Natural killer cell (primary cell): ENCODE measurements around the gene POPDC2. TPM values are rescaled to one million over a fixed set of nuclear protein-coding genes. Genes with fewer than 3 reads are reported as not detected.
"Not testable (repeated sequence)": the region's sequence is repeated elsewhere in the genome, so short reads cannot be mapped to it uniquely, and the experiment has no call there.

Source experiments
- ATAC-seq, 3 donors: fragments of 150-1000 bp in 2 of 3; fragments of 200-7000 bp in 1 of 3; cut with Tn5 transposase; 1 replicate in 1 of 3; 2 replicates in 2 of 3; pipeline ENCODE4 v1.10.0; 2021; ENCODE audit warnings: mild to moderate bottlenecking in 2 of 3, moderate library complexity in 2 of 3
- DNase-seq, 2 donors: peaks; one replicate each; pipeline versions ENCODE4 v3.0.0 to v3.0.0-alpha.2; 2013 to 2021; ENCODE audit warnings: mixed read lengths in 1 of 2
- H3K27ac ChIP-seq: one replicate; pipeline ENCODE4 v1.5.1; 2013; ENCODE audit warnings: mild to moderate bottlenecking, low read length
- H3K27me3 ChIP-seq: one replicate; pipeline ENCODE4 v1.6.1; 2013; ENCODE audit warnings: low read length; ENCODE audit not compliant: control insufficient read depth, insufficient read depth
- H3K36me3 ChIP-seq: one replicate; pipeline ENCODE4 v1.6.1; 2013; ENCODE audit warnings: low read length; ENCODE audit not compliant: control insufficient read depth, insufficient read depth
- H3K4me1 ChIP-seq: one replicate; pipeline ENCODE4 v1.6.1; 2013; ENCODE audit warnings: low read length; ENCODE audit not compliant: control insufficient read depth, insufficient read depth
- H3K4me3 ChIP-seq: one replicate; pipeline ENCODE4 v1.5.1; 2013; ENCODE audit warnings: low read length
- H3K9me3 ChIP-seq: one replicate; pipeline ENCODE4 v1.6.1; 2013; ENCODE audit warnings: low read length; ENCODE audit not compliant: control insufficient read depth, insufficient read depth
- H3K27ac Mint-ChIP-seq, 2 donors: one replicate each; pipeline ENCODE4 v1.8.0; 2022; ENCODE audit warnings: mild to moderate bottlenecking in 2 of 2, mixed read lengths in 2 of 2, moderate library complexity in 1 of 2
- H3K27me3 Mint-ChIP-seq, 2 donors: one replicate each; pipeline ENCODE4 v1.8.0; 2022; ENCODE audit warnings: low read depth in 2 of 2, mixed read lengths in 2 of 2
- H3K36me3 Mint-ChIP-seq: one replicate; pipeline ENCODE4 v1.8.0; 2022; ENCODE audit warnings: mixed read lengths
- H3K4me1 Mint-ChIP-seq, 2 donors: one replicate each; pipeline ENCODE4 v1.8.0; 2022; ENCODE audit warnings: mixed read lengths in 2 of 2
- H3K4me3 Mint-ChIP-seq: one replicate; pipeline ENCODE4 v1.8.0; 2022; ENCODE audit warnings: mild to moderate bottlenecking, moderate library complexity, mixed read lengths
- H3K9me3 Mint-ChIP-seq, 2 donors: one replicate each; pipeline ENCODE4 v1.8.0; 2022; ENCODE audit warnings: mixed read lengths in 2 of 2
- CTCF ChIP-seq: fragments of 200-600 bp; IDR thresholded peaks from one replicate; pipeline ENCODE4 v1.8.0; 2022; ENCODE audit warnings: antibody characterized with exemption
- WGBS: methylation state at CpG from one replicate; pipeline ENCODE4 v1.1.7; 2013; ENCODE audit warnings: missing lambda C conversion rate; ENCODE audit not compliant: insufficient coverage; 5-methylcytosine and 5-hydroxymethylcytosine counted together
- intact Hi-C: fragments of 100-400 bp; cut with micrococcal nuclease; formaldehyde crosslinking; loops from one replicate; pipeline ENCODE4 v1.14.2; 2022
- total RNA-seq, 4 donors: library from RNA; stranded (reverse); fragments of 120-200 nt in 1 of 4; gene quantifications; one replicate each; pipeline versions ENCODE4 v1.2.3 to v1.2.4, GENCODE V29; 2013 to 2022

The POPDC2 gene
- total RNA-seq, 3 donors from 2014 or later (not counting 1 experiment from before 2014, with no cell fraction given), result 6.2 to 8.0 (median 7.9) TPM

GRCh38 chr3:119679874-119680273 is 19.5 kb upstream of the POPDC2 start:
- Mint-ChIP-seq H3K4me1 (peaks cover 29 to 30% of the 10 kb centered on the region in 2 donors), H3K9me3 (no peaks in the 10 kb centered on the region), H3K36me3 (no peaks in the 10 kb centered on the region), H3K4me3 (no peak overlapping the region), H3K27me3 (no peaks in the 10 kb centered on the region), H3K27ac (no peak overlapping the region)
- DNase-seq, result no peak
- H3K4me1 ChIP-seq, result no peaks in the 10 kb centered on the region
- no peak overlapping the region for H3K27ac ChIP-seq
- H3K4me3 ChIP-seq, result no peak overlapping the region
- intact Hi-C loops, result loop anchor here (10.0 kb wide), 1 partner anchor 415 kb away; the partner anchor contains the start of gene GSK3B
- H3K9me3 ChIP-seq, result no peaks in the 10 kb centered on the region
- ATAC-seq, result no peak
- H3K27me3 ChIP-seq, result no peaks in the 10 kb centered on the region
- H3K36me3 ChIP-seq, result peaks cover 3% of the 10 kb centered on the region
- TF ChIP-seq CTCF, result no peak

GRCh38 chr3:119678209-119678608 is 17.8 kb upstream of the POPDC2 start:
- H3K9me3 Mint-ChIP-seq, H3K27me3 ChIP-seq, H3K4me1 ChIP-seq, H3K4me3 ChIP-seq, H3K27me3 Mint-ChIP-seq, DNase-seq, H3K9me3 ChIP-seq, ATAC-seq, H3K36me3 Mint-ChIP-seq: not testable (repeated sequence)
- intact Hi-C loops, result loop anchor here (10.0 kb wide), 1 partner anchor 417 kb away; the partner anchor contains the start of gene GSK3B
- WGBS, result 98% methylated on average over 10 of the region's 10 CpGs
- Histone ChIP-seq H3K36me3 (peaks cover 17% of the 10 kb centered on the region), H3K27ac (peak overlapping the region; percentile 93)
- Mint-ChIP-seq H3K27ac (peak overlapping the region; percentile 97 to 99), H3K4me1 (peaks cover 30% of the 10 kb centered on the region in 2 donors), H3K4me3 (peak overlapping the region; percentile 6)

GRCh38 chr3:119677641-119677934 is 17.2 kb upstream of the POPDC2 start:
- Mint-ChIP-seq H3K36me3 (no peaks in the 10 kb centered on the region), H3K27me3 (no peaks in the 10 kb centered on the region), H3K27ac (peak overlapping the region; percentile 97 to 99), H3K4me3 (peak overlapping the region; percentile 95), H3K9me3 (no peaks in the 10 kb centered on the region), H3K4me1 (peaks cover 30% of the 10 kb centered on the region in 2 donors)
- Histone ChIP-seq H3K27me3 (no peaks in the 10 kb centered on the region), H3K4me3 (peak overlapping the region; percentile 60), H3K4me1 (no peaks in the 10 kb centered on the region), H3K27ac (peak overlapping the region; percentile 93), H3K9me3 (no peaks in the 10 kb centered on the region), H3K36me3 (peaks cover 23% of the 10 kb centered on the region)
- no peak for TF ChIP-seq CTCF
- ATAC-seq, result no peak
- 8% methylated on average over 6 of the region's 6 CpGs for WGBS
- no peak for DNase-seq
- intact Hi-C loops, result loop anchor here (1.0 to 10.0 kb wide), 4 partner anchors 26 to 417 kb away; partner anchors contain the start of genes CFAP91, GSK3B, TIMMDC1 and TMEM39A

GRCh38 chr3:119676771-119677640 is 16.6 kb upstream of the POPDC2 start, which contains the start of gene COX17:
TSS of gene COX17 (minus strand) at chr3:119677406. CDS start at chr3:119677310, 96 bp downstream.
- Histone ChIP-seq H3K27me3 (no peaks in the 10 kb centered on the region), H3K36me3 (peaks cover 26% of the 10 kb centered on the region), H3K9me3 (no peaks in the 10 kb centered on the region), H3K4me3 (peak within 1 kb of the TSS; percentile 60), H3K4me1 (no peaks in the 10 kb centered on the region), H3K27ac (peak within 1 kb of the TSS; percentile 93)
- WGBS, result 0% methylated on average over 40 of the region's 54 CpGs
- peak within 1 kb of the TSS; percentile 97 to 99 for H3K27ac Mint-ChIP-seq
- H3K4me3 Mint-ChIP-seq, result peak within 1 kb of the TSS; percentile 95
- H3K4me1 Mint-ChIP-seq, result peaks cover 30 to 31% of the 10 kb centered on the region in 2 donors
- no peaks in the 10 kb centered on the region for H3K9me3 Mint-ChIP-seq
- DNase-seq, result peak; percentile 91 to 99
- H3K36me3 Mint-ChIP-seq, result peaks cover 3% of the 10 kb centered on the region
- no peaks in the 10 kb centered on the region for H3K27me3 Mint-ChIP-seq
- no peak for TF ChIP-seq CTCF
- intact Hi-C loops, result loop anchor here (1.0 to 10.0 kb wide), 4 partner anchors 26 to 418 kb away; partner anchors contain the start of genes CFAP91, GSK3B, TIMMDC1 and TMEM39A
- peak; percentile 86 to 92 (median 89) for ATAC-seq
